Measurements from ENCODE around the gene CCL4.

Gene CCL4

GRCh38 chr17:36127911-36128310 is 24.3 kb downstream of the CCL4 start:
- peaks cover 30% of the 10 kb centered on the region for H3K4me1 ChIP-seq (ENCODE audit: control insufficient read depth, low read length)
- H4K20me1 ChIP-seq (ENCODE audit: control insufficient read depth, insufficient read depth, low read depth, low read length) = no peaks in the 10 kb centered on the region; the same call in 1 of the 2 replicates
- H3K27me3 ChIP-seq (ENCODE audit: control insufficient read depth, low read length) = peaks cover 51% of the 10 kb centered on the region
- H3K4me2 ChIP-seq (ENCODE audit: low read length) = peak overlapping the region; percentile 61
- no peaks in the 10 kb centered on the region for H3K9me2 ChIP-seq (replicated peaks; ENCODE audit: control insufficient read depth, low read length)
- peaks cover 29% of the 10 kb centered on the region for H3K9me3 ChIP-seq (ENCODE audit: control insufficient read depth, insufficient read depth, low read length)
- TF ChIP-seq, protein P1, sequence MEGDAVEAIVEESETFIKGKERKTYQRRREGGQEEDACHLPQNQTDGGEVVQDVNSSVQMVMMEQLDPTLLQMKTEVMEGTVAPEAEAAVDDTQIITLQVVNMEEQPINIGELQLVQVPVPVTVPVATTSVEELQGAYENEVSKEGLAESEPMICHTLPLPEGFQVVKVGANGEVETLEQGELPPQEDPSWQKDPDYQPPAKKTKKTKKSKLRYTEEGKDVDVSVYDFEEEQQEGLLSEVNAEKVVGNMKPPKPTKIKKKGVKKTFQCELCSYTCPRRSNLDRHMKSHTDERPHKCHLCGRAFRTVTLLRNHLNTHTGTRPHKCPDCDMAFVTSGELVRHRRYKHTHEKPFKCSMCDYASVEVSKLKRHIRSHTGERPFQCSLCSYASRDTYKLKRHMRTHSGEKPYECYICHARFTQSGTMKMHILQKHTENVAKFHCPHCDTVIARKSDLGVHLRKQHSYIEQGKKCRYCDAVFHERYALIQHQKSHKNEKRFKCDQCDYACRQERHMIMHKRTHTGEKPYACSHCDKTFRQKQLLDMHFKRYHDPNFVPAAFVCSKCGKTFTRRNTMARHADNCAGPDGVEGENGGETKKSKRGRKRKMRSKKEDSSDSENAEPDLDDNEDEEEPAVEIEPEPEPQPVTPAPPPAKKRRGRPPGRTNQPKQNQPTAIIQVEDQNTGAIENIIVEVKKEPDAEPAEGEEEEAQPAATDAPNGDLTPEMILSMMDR (IDR thresholded peaks at IDR 0.05; ENCODE audit: low read depth, low read length, poor library complexity, severe bottlenecking) = no peak
- TF ChIP-seq EZH2phosphoT487 (IDR thresholded peaks at IDR 0.05; ENCODE audit: borderline replicate concordance, low read length) = no peak
- no peaks in the 10 kb centered on the region for H3K79me2 ChIP-seq (ENCODE audit: control insufficient read depth, low read length)
- peak overlapping the region; percentile 30; the same call in 1 of the 2 replicates for H3K27ac ChIP-seq (ENCODE audit: low read depth, low read length)
- H3F3A ChIP-seq (ENCODE audit: control insufficient read depth, insufficient read depth) = peaks cover 6% of the 10 kb centered on the region; the same call in 1 of the 2 replicates
- H3K36me3 ChIP-seq (ENCODE audit: control insufficient read depth, low read length) = no peaks in the 10 kb centered on the region; the same call in 1 of the 2 replicates
- H3K4me3 ChIP-seq (ENCODE audit: low read length) = peak overlapping the region; percentile 43

- H3K4me1 ChIP-seq (ENCODE audit: control insufficient read depth, low read length) = peaks cover 30% of the 10 kb centered on the region
- no peak overlapping the region for H3K27ac ChIP-seq (ENCODE audit: low read depth, low read length)
- H3K9me2 ChIP-seq (replicated peaks; ENCODE audit: control insufficient read depth, low read length) = no peaks in the 10 kb centered on the region
- peak overlapping the region; percentile 61 for H3K4me2 ChIP-seq (ENCODE audit: low read length)
- peaks cover 29% of the 10 kb centered on the region for H3K9me3 ChIP-seq (ENCODE audit: control insufficient read depth, insufficient read depth, low read length)
- peaks cover 54% of the 10 kb centered on the region for H3K27me3 ChIP-seq (ENCODE audit: control insufficient read depth, low read length)
- no peaks in the 10 kb centered on the region for H3K79me2 ChIP-seq (ENCODE audit: control insufficient read depth, low read length)
- peaks cover 6% of the 10 kb centered on the region; the same call in 1 of the 2 replicates for H3F3A ChIP-seq (ENCODE audit: control insufficient read depth, insufficient read depth)
- TF ChIP-seq, protein P1 (IDR thresholded peaks at IDR 0.05; ENCODE audit: low read depth, low read length, poor library complexity, severe bottlenecking) = no peak
- H4K20me1 ChIP-seq (ENCODE audit: control insufficient read depth, insufficient read depth, low read depth, low read length) = no peaks in the 10 kb centered on the region; the same call in 1 of the 2 replicates
- H3K4me3 ChIP-seq (ENCODE audit: low read length) = peak overlapping the region; percentile 43
- H3K36me3 ChIP-seq (ENCODE audit: control insufficient read depth, low read length) = no peaks in the 10 kb centered on the region; the same call in 1 of the 2 replicates
Measured at GRCh38 chr17:36128411-36128978, 24.9 kb downstream of the CCL4 start.

DNA sequence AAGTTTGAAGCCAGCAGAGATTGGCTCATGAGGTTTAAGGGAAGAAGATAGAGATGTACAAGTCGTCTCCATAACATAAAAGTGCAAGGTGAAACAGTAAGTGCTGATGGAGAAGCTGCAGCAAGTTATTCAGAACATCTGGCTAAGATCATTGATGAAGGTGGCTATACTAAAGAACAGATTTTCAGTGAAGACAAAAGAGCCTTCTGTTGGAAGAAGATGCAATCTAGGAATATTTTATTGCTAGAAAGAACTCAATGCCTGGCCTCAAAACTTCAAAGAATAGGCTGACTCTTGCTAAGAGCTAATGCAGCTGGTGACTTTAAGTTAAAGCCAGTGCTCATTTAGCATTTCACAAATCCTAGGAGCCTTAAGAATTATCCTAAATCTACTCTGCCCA is 26.0 kb downstream of the CCL4 start:
- no peak overlapping the region for H3K27ac ChIP-seq (ENCODE audit: low read depth, low read length)
- no peak overlapping the region for H3K4me3 ChIP-seq (ENCODE audit: low read length)
- no peaks in the 10 kb centered on the region for H3K9me2 ChIP-seq (replicated peaks; ENCODE audit: control insufficient read depth, low read length)
- H3K27me3 ChIP-seq (ENCODE audit: control insufficient read depth, low read length) = peaks cover 54% of the 10 kb centered on the region
- TF ChIP-seq EZH2phosphoT487 (IDR thresholded peaks at IDR 0.05; ENCODE audit: borderline replicate concordance, low read length) = no peak
- TF ChIP-seq, protein P1 (IDR thresholded peaks at IDR 0.05; ENCODE audit: low read depth, low read length, poor library complexity, severe bottlenecking) = no peak
- H3K36me3 ChIP-seq (ENCODE audit: control insufficient read depth, low read length) = no peaks in the 10 kb centered on the region; the same call in 1 of the 2 replicates
- peaks cover 21% of the 10 kb centered on the region for H3K9me3 ChIP-seq (ENCODE audit: control insufficient read depth, insufficient read depth, low read length)
- peaks cover 30% of the 10 kb centered on the region for H3K4me1 ChIP-seq (ENCODE audit: control insufficient read depth, low read length)
- H3F3A ChIP-seq (ENCODE audit: control insufficient read depth, insufficient read depth) = peaks cover 6% of the 10 kb centered on the region; the same call in 1 of the 2 replicates
- no peak overlapping the region for H3K4me2 ChIP-seq (ENCODE audit: low read length)
- H3K79me2 ChIP-seq (ENCODE audit: control insufficient read depth, low read length) = no peaks in the 10 kb centered on the region
- H4K20me1 ChIP-seq (ENCODE audit: control insufficient read depth, insufficient read depth, low read depth, low read length) = no peaks in the 10 kb centered on the region; the same call in 1 of the 2 replicates

All from DOHH2 (cell line).